ENCODE data around the gene NR2F1.
"Not testable (repeated sequence)": the region's sequence is repeated elsewhere in the genome, so short reads cannot be mapped to it uniquely, and the experiment has no call there.

The NR2F1 gene

GRCh38 chr5:93582677-93583438 lies at the start of gene NR2F1:
NR2F1 (plus strand) TSS chr5:93583222; CDS start chr5:93585024, 1,802 bp downstream.
- DNase-seq: no peak

GRCh38 chr5:93545872-93546271 lies 37.1 kb upstream of the NR2F1 start:
- DNase-seq: no peak

GRCh38 chr5:93549594-93549993 lies 33.4 kb upstream of the NR2F1 start:
- DNase-seq: not testable (repeated sequence)

GRCh38 chr5:93557021-93557604 lies 25.9 kb upstream of the NR2F1 start:
- no peak for DNase-seq

GRCh38 chr5:93566091-93566490 lies 16.9 kb upstream of the NR2F1 start:
- no peak for DNase-seq

- DNase-seq: no peak
Measured at GRCh38 chr5:93567424-93567823, 15.6 kb upstream of the NR2F1 start.

GRCh38 chr5:93569300-93570160 lies 13.5 kb upstream of the NR2F1 start:
- no peak for DNase-seq

GRCh38 chr5:93570294-93571113 lies 12.5 kb upstream of the NR2F1 start:
- DNase-seq: no peak

- no peak for DNase-seq
Measured at GRCh38 chr5:93571114-93571949, 11.7 kb upstream of the NR2F1 start.

- no peak for DNase-seq
Measured at GRCh38 chr5:93572101-93572607, 10.9 kb upstream of the NR2F1 start.

GRCh38 chr5:93572608-93573353 lies 10.2 kb upstream of the NR2F1 start:
- DNase-seq: no peak

GRCh38 chr5:93573354-93574351 lies 9.4 kb upstream of the NR2F1 start:
- DNase-seq: no peak

GRCh38 chr5:93574491-93575305 lies 8.3 kb upstream of the NR2F1 start:
- no peak for DNase-seq

GRCh38 chr5:93575461-93576414 lies 7.3 kb upstream of the NR2F1 start:
- no peak for DNase-seq

GRCh38 chr5:93576994-93577853 lies 5.8 kb upstream of the NR2F1 start:
- DNase-seq: no peak

Measured in stimulated activated CD4-positive, alpha-beta T cell treated with anti-CD3 and anti-CD28 coated beads, Interleukin-2, amount 100 ng/mL, for 24 hours (primary cell).